Activated T-cell treated with anti-CD3 and anti-CD28 coated beads for 4 hours (primary cell): ENCODE data around the gene DHX32.
"Not testable (repeated sequence)": the region's sequence is repeated elsewhere in the genome, so short reads cannot be mapped to it uniquely, and the experiment has no call there.

Source experiments
- DNase-seq: peaks from one replicate; pipeline ENCODE4 v3.0.0-alpha.2; 2020

The DHX32 gene

GRCh38 chr10:125895130-125896087, 14.3 kb upstream of the DHX32 start:
- peak; percentile 4 for DNase-seq

DNA sequence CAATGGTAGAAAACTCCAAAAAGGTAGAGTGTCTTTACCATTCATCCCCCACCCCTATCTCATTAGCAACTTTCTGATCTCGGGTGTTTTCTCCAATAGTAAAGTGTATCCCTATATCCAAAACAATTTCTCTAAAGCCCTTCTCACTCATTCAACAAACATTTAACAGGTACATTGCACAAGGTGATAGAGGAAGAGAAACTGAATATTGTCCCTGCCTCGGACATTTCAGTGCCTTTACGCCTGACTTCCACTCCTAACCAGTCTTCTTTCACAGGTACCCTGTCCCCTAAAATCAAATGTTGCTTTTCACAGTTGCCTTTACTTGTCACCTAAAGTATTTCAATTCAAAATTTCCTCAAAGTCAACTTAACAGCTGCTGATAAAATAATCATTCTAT, 13.1 kb upstream of the DHX32 start:
- not testable (repeated sequence) for DNase-seq

DNA sequence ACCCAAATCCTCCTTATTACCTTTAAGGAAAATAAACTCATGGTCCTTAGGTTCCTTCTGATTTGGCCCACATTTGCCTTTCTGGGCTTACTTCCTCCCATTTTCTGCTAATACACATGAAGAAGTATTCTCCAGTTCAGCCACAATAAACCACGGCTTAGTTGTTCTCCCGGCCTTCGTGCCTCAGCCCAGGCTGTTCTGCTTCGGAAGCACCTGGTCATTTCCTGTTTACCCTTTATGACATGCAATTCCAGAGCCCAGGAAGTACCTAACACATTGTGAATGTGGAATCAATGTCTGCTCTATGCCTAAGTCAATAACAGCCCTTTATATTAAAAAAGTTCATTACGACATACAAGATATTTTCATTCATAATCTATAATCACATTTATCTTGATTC, 11.3 kb upstream of the DHX32 start:
- not testable (repeated sequence) for DNase-seq

GRCh38 chr10:125889441-125889840, 8.3 kb upstream of the DHX32 start:
- DNase-seq: not testable (repeated sequence)

DNA sequence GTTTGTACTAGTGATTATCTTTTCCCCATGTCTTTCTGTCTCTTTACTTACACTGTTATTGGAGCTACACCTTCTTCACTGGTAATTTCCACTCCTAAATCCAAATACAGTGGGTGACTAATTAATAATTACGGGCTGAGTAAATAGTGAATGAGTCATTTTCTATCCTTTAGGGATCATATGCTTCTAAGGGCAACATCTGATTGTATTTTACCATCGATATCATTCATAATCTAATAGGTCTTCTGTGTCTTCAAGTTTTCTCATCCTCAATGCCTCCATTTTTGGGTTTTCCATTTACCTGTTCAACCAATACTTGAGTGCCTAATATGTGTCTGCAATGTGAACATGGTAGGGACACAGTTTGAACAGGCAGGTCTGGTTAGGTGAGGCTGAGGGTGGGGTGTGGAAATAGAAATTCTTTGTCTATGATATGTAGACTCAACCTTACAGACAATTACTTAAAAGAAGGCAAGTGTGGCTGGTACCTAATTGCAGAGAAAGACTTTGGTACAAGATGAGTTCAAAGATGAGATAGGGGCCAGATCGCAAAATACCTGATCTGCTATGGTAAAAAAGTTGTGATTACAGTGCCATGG, 5.9 kb upstream of the DHX32 start:
- DNase-seq: no peak

- DNase-seq: no peak
Observed at GRCh38 chr10:125883211-125883610, 2.1 kb upstream of the DHX32 start.

GRCh38 chr10:125882596-125882995, 1.5 kb upstream of the DHX32 start:
- no peak for DNase-seq

GRCh38 chr10:125880719-125881118, 373 bp downstream of the DHX32 start:
- DNase-seq: no peak

DNA sequence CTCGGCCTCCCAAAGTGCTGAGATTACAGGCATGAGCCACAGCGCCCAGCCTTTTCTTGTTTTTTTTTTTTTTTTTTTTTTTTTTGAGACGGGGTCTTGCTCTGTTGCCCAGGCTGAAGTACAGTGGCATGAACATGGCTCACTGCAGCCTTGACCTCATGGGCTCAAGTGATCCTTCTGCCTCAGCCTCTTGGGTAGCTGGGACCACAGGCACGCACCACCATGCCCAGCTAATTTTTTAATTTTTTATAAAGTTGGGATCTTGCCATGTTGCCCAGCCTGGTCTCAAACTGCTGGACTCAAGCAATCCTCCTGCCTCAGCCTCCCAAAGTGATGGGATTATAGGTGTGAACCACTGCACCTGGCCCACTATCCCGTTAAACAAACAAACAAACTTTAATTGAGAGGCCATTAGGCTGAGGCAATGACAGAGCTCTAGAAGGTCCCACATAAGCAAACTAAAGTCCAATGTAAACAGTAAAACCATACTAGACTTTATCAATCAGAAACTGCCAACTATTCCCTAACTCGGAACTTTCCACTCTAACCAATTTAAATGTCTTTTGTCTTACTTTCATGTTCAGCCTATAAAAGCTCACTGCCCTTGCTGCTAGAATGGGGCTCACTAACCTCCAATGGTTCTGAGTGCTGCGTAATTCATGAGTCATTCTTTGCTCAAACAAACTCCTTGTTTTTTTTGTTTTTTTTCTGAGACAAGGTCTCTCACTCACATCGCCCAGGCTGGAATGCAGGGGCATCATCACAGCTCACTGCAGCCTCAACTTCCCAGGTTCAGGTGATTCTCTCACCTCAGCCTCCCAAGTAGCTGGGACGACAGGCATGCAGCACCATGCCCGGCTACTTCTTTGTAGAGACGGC, 1.9 kb downstream of the DHX32 start:
- DNase-seq: no peak

- DNase-seq: no peak
Observed at GRCh38 chr10:125871338-125871737, 9.8 kb downstream of the DHX32 start.

- peak; percentile 4 for DNase-seq
Observed at GRCh38 chr10:125868372-125868975, 12.6 kb downstream of the DHX32 start.

- DNase-seq: no peak
Observed at GRCh38 chr10:125866421-125867029, 14.6 kb downstream of the DHX32 start.

DNA sequence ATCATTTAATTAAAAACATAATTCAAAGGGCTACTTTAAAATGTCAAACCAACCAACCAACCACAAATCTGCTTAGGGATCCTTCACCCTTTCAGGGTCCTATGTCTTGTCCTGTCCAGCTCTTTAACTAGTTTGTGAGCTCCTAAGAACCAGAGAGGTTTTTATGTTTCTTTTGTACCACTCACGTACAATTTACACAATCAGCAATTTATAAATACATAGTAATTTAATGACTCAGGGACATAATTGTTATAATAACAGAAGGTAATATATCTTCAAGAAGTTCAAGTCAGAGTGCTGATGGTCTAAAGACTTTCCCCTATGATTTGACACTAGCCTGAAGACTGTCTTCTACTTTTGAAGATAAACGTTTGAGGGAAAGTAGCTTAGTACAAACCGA, 16.0 kb downstream of the DHX32 start:
- DNase-seq: no peak

GRCh38 chr10:125859128-125859817, 21.8 kb downstream of the DHX32 start:
- no peak for DNase-seq

GRCh38 chr10:125857185-125857760, 23.8 kb downstream of the DHX32 start:
- DNase-seq: no peak

GRCh38 chr10:125852487-125852886, 28.6 kb downstream of the DHX32 start:
- DNase-seq: no peak

DNA sequence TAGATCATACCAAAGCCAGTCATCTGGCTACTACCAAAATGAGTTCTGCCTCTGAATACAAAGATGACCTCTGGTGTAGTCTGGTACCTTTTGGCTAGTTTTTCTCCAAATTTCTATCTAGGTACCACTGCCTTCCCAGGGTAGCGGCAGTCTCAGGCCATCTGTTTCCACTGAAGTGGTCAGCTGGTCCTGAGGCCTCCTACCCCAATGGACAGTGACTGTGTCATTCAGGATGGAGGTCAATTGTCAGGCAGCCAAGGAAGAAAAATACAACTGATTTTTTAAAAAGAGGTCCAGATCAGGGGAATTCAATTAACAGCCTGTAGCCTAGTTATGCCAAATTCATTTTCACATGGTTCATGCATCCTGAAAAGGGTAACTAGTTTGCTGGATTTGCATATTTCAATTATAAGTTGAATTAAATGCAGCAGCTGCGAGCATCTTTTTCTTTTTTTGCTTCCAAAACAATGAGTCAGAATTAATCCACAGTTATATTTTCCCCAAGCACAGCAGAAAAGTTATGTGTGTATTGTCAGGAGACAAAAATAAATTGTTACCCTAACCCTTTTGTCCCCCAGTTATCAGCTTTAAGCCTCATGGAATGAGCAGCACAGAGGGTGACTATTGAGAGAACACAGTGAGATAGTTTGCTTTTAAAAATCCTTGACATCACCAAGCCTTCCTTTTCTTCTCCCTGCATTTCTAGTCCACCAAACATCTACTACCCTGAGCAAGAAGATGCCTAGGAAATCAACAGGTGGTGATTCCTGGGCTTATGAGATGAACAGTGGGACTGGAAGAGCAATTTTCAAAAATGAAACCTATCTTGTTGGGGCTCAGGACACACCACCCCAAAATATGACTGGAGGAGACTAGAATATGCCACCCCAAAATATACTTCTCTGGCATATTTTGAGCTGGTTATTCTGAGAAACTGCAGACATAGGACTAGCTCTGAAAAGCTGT, 30.0 kb downstream of the DHX32 start:
- DNase-seq: no peak

GRCh38 chr10:125849448-125849847, 31.6 kb downstream of the DHX32 start:
- DNase-seq: no peak

DNA sequence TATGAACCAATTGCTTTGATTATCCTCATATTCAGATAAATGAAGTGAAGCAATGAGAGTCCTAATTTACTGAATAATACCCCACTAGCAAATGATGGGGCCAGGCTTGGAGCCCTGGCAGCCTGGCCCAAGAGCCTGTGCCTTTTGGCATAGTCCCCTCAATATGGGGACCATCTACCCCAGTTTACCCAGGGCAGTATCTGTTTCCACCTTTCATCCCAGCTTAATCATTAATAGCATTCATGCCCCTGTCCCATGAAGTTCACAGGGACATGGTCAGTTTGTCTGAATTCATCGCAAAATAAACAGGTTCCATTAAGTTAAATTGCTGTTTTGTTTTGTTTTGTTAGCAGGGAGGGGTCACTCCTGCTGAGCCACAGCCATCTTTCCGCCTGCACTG, 32.2 kb downstream of the DHX32 start:
- no peak for DNase-seq

DNA sequence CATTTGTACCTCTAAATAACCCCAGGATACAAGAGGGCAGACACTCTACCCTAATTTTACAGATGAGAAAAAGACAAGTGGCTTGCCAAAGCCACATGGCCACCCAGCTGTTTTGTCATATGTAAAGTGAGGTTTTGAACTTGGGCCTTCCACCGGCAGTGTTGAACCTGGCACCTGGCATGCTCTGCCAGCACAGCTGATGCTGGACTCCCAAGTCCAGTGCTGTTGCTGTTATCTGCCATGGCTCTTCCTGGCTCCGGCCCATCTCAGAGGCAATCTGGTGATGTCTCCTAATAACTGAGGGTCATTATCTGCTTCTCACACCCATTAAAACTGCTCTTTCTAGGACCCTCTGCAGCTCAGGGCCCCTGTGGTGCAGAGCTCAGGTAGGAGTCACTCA, 32.7 kb downstream of the DHX32 start:
- no peak for DNase-seq
